OCI-LY3 (cell line): ENCODE data around the gene RBBP8NL.

Experiments used
- H2AFZ ChIP-seq: fragments of 200-600, 300-600 bp; shearing (Covaris generic); 2 replicates; pipeline ENCODE4 v1.6.0; 2014; ENCODE audit warnings: antibody characterized with exemption, low read depth, low read length
- H3K27ac ChIP-seq: fragments of 200-600, 300-600 bp; sonication (generic); 2 replicates; pipeline ENCODE4 v1.5.1; 2014; ENCODE audit warnings: mild to moderate bottlenecking, low read length, moderate library complexity, mixed read lengths
- H3K27me3 ChIP-seq: fragments of 200-600, 300-600 bp; sonication (generic); 2 replicates; pipeline ENCODE4 v1.6.1; 2014; ENCODE audit warnings: low read depth, low read length, mixed read lengths
- H3K36me3 ChIP-seq: fragments of 200-600, 300-600 bp; sonication (generic); replicated peaks from 2 replicates; pipeline ENCODE3; 2014; ENCODE audit warnings: low read depth, low read length, mixed read lengths
- H3K4me1 ChIP-seq: fragments of 300-600, 200-600 bp; sonication (generic); 2 replicates; pipeline ENCODE4 v1.6.1; 2014; ENCODE audit warnings: low read length, mixed read lengths
- H3K4me2 ChIP-seq: fragments of 200-600, 300-600 bp; sonication (generic); 2 replicates; pipeline ENCODE4 v1.6.1; 2014; ENCODE audit warnings: low read length, mixed read lengths
- H3K4me3 ChIP-seq: fragments of 300-600, 200-600 bp; sonication (generic); 2 replicates; pipeline ENCODE4 v1.5.1; 2014; ENCODE audit warnings: antibody characterized with exemption, mild to moderate bottlenecking, low read length, moderate library complexity
- H3K79me2 ChIP-seq: fragments of 300-600, 200-600 bp; shearing (Covaris generic); 2 replicates; pipeline ENCODE4 v1.6.1; 2014; ENCODE audit warnings: mild to moderate bottlenecking, low read length, mixed read lengths
- H3K9ac ChIP-seq: fragments of 300-600, 200-600 bp; shearing (Covaris generic); 2 replicates; pipeline ENCODE4 v1.6.0; 2014; ENCODE audit warnings: mild to moderate bottlenecking, low read length, moderate library complexity
- H3K9me3 ChIP-seq: fragments of 200-600, 300-600 bp; shearing (Covaris generic); 2 replicates; pipeline ENCODE4 v1.6.1; 2014; ENCODE audit warnings: low read length, mixed read lengths; ENCODE audit not compliant: insufficient read depth
- H4K20me1 ChIP-seq: fragments of 200-600, 300-600 bp; sonication (generic); 2 replicates; pipeline ENCODE4 v1.6.1; 2016; ENCODE audit warnings: low read length, mixed read lengths; ENCODE audit not compliant: insufficient read depth
- EZH2phosphoT487 ChIP-seq: fragments of 200-600 bp; shearing (Covaris generic); IDR thresholded peaks from 2 replicates; pipeline ENCODE4 v1.6.1; 2018; ENCODE audit warnings: antibody characterized with exemption, mixed run types, low read depth
- TF ChIP-seq, protein P1 (sequence below): fragments of 200-600, 300-600 bp; sonication (generic); IDR thresholded peaks from 2 replicates; pipeline ENCODE4 v1.5.1; 2014; ENCODE audit warnings: antibody characterized with exemption, low read length, low read depth

RBBP8NL gene

GRCh38 chr20:62372042-62372993, 55.0 kb downstream of the RBBP8NL start:
- no peaks in the 10 kb centered on the region for H3K36me3 ChIP-seq
- H3K4me2 ChIP-seq, result no peak overlapping the region
- TF ChIP-seq EZH2phosphoT487, result no peak
- TF ChIP-seq, protein P1, sequence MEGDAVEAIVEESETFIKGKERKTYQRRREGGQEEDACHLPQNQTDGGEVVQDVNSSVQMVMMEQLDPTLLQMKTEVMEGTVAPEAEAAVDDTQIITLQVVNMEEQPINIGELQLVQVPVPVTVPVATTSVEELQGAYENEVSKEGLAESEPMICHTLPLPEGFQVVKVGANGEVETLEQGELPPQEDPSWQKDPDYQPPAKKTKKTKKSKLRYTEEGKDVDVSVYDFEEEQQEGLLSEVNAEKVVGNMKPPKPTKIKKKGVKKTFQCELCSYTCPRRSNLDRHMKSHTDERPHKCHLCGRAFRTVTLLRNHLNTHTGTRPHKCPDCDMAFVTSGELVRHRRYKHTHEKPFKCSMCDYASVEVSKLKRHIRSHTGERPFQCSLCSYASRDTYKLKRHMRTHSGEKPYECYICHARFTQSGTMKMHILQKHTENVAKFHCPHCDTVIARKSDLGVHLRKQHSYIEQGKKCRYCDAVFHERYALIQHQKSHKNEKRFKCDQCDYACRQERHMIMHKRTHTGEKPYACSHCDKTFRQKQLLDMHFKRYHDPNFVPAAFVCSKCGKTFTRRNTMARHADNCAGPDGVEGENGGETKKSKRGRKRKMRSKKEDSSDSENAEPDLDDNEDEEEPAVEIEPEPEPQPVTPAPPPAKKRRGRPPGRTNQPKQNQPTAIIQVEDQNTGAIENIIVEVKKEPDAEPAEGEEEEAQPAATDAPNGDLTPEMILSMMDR, result no peak
- H3K4me3 ChIP-seq, result no peak overlapping the region
- no peak overlapping the region for H3K9ac ChIP-seq
- H3K9me3 ChIP-seq, result no peaks in the 10 kb centered on the region
- no peaks in the 10 kb centered on the region for H4K20me1 ChIP-seq
- H3K79me2 ChIP-seq, result no peaks in the 10 kb centered on the region
- H3K4me1 ChIP-seq, result peaks cover 13% of the 10 kb centered on the region
- H3K27ac ChIP-seq, result no peak overlapping the region
- peaks cover 25% of the 10 kb centered on the region for H3K27me3 ChIP-seq
- H2AFZ ChIP-seq, result no peak overlapping the region

DNA sequence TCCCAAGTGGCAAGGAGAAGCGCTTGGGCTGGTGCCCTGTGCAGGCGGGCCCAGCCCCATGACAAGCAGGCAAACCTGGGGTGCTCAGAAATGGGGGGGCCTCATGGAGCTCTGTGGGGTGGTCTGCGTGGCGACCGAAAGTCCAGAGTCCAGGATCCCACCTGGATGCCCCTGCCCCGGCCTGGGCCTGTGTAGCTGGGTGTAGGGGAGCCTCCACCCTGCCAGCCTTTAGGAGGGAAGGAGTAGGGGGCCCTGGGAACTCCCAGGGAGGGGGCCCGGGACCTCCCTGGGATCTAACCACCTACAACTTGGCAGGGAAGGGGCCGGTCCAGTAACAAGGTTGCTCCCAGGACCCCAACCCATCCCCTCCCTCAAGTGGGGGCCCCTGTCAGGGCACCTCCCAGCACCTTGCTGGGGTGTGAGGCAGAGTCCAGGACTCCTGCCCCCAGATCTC, 55.7 kb downstream of the RBBP8NL start:
- Histone ChIP-seq H3K79me2 (no peaks in the 10 kb centered on the region), H4K20me1 (no peaks in the 10 kb centered on the region), H3K9me3 (no peaks in the 10 kb centered on the region), H3K4me3 (no peak overlapping the region), H3K36me3 (no peaks in the 10 kb centered on the region), H3K4me2 (no peak overlapping the region), H3K27ac (no peak overlapping the region), H2AFZ (no peak overlapping the region), H3K9ac (no peak overlapping the region), H3K27me3 (peaks cover 25% of the 10 kb centered on the region), H3K4me1 (peaks cover 13% of the 10 kb centered on the region)
- TF ChIP-seq EZH2phosphoT487, result no peak

DNA sequence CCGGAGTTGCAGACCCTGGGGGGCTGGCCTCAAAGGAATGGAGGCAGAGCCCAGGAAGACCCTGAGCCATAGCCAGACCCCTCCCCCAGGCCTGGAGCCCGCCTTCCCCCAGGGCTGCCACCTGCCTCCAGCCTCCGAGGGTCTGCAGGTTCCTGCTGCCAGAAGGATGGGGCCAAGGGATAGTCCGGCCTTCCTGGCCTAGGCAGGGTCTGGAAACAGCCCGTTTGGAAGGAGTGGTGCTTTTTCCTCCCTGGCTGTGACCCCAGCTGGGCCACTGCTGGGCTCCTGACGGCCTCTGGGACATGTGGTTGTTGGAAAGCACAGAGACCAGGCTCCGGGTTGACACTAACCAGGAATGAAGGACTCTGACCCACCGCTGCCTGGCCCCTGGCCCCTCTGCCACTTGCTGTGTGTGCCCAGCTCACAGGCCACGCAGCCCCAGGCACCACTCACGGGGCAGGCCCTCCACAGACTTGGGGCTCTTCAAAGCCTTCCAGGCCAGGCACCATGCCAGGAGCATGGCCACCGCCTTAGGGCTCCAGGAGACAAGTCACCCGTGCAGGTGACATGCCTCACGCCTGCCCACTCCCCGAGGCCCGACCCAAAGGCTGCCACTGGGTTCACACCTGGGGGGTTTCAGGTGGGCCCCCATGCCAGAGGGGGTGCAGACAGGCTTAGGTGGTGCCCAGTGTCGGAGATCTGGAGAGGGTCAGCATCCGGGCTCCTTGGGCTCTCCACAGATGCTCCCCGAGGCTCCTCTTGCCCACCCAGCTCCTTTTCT, 56.3 kb downstream of the RBBP8NL start:
- Histone ChIP-seq H3K79me2 (no peaks in the 10 kb centered on the region), H3K27ac (no peak overlapping the region), H2AFZ (no peak overlapping the region), H3K9ac (no peak overlapping the region), H3K9me3 (no peaks in the 10 kb centered on the region), H3K4me3 (no peak overlapping the region), H3K36me3 (no peaks in the 10 kb centered on the region), H3K27me3 (peaks cover 25% of the 10 kb centered on the region), H3K4me1 (peaks cover 16% of the 10 kb centered on the region), H4K20me1 (no peaks in the 10 kb centered on the region), H3K4me2 (no peak overlapping the region)
- TF ChIP-seq, protein P1, result no peak
- no peak for TF ChIP-seq EZH2phosphoT487

GRCh38 chr20:62370115-62370806, 57.1 kb downstream of the RBBP8NL start:
- H3K4me2 ChIP-seq, result no peak overlapping the region
- H3K4me1 ChIP-seq, result peaks cover 22% of the 10 kb centered on the region
- no peak overlapping the region for H3K9ac ChIP-seq

More at GRCh38 chr20:62370115-62370806, 57.1 kb downstream of the RBBP8NL start:
- Histone ChIP-seq H3K36me3 (no peaks in the 10 kb centered on the region), H3K4me3 (no peak overlapping the region), H3K79me2 (no peaks in the 10 kb centered on the region), H3K9me3 (no peaks in the 10 kb centered on the region), H3K27ac (no peak overlapping the region), H3K27me3 (peaks cover 25% of the 10 kb centered on the region), H2AFZ (no peak overlapping the region), H4K20me1 (0 out of 2 replicates have a peak, but pooled peaks cover 2% of the 10 kb centered on the region)
- TF ChIP-seq, protein P1, result no peak
- TF ChIP-seq EZH2phosphoT487, result no peak
